ENCODE measurements around the gene BBS2.

DNA sequence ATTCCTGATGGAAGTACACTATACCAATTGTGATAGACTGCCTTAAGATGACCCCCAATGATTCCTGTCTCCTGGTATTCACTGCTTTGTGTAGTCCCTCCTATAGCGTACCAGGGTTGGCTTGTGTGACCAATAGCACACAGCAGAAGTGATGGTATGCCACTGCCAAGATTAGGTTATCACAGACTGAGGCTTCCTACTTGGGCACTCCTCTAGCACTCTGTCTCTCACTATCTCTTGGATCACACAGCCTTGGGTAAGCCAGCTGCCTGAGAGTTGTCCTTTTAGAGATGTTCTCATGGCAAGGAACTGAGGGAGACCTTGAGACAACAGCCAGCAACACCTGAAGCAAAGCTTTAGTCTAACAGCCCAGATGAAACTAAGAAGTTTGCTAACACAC is 81.8 kb downstream of the BBS2 start:
- TF ChIP-seq, protein P1, sequence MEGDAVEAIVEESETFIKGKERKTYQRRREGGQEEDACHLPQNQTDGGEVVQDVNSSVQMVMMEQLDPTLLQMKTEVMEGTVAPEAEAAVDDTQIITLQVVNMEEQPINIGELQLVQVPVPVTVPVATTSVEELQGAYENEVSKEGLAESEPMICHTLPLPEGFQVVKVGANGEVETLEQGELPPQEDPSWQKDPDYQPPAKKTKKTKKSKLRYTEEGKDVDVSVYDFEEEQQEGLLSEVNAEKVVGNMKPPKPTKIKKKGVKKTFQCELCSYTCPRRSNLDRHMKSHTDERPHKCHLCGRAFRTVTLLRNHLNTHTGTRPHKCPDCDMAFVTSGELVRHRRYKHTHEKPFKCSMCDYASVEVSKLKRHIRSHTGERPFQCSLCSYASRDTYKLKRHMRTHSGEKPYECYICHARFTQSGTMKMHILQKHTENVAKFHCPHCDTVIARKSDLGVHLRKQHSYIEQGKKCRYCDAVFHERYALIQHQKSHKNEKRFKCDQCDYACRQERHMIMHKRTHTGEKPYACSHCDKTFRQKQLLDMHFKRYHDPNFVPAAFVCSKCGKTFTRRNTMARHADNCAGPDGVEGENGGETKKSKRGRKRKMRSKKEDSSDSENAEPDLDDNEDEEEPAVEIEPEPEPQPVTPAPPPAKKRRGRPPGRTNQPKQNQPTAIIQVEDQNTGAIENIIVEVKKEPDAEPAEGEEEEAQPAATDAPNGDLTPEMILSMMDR (conservative IDR thresholded peaks at IDR 0.05; ENCODE audit: low read length), result no peak
- no peak for TF ChIP-seq EZH2phosphoT487 (IDR thresholded peaks at IDR 0.05; ENCODE audit: borderline replicate concordance, low read depth, low read length)
